GM12865 (cell line): ENCODE measurements around the gene NID2.

Experiments used
- DNase-seq: peaks from one replicate; pipeline ENCODE4 v3.0.0; 2010; ENCODE audit warnings: low read depth
- H3K4me3 ChIP-seq: 2 replicates; pipeline ENCODE4 v1.5.1; 2011; ENCODE audit warnings: mild to moderate bottlenecking, low read depth, low read length, control low read depth
- TF ChIP-seq, protein P1 (sequence below): IDR thresholded peaks from 2 replicates; pipeline ENCODE4 v1.5.1; 2011; ENCODE audit warnings: low read length, control low read depth, low read depth, inconsistent platforms; ENCODE audit not compliant: insufficient read depth; ENCODE audit errors: missing control alignments

The NID2 gene

DNA sequence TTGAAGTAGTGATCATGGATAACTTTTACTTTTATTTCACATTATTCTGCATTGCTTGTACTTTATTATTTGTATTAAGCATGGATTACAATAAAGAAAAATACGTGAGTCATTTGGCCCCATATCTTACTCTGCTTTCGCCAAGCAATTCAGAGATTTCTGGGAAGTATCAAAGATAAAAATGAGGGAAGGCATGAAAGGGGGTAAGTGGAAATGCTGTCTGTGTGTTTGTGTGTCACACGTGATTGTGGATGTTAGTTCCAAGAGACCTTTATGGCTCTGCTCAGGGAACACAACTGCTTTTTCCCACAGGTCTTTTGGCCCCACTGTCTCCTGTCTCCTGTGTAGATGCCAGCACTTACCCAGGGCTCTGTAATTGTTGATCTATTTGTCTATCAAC lies 10.5 kb downstream of the NID2 start:
- DNase-seq: no peak
- TF ChIP-seq, protein P1, sequence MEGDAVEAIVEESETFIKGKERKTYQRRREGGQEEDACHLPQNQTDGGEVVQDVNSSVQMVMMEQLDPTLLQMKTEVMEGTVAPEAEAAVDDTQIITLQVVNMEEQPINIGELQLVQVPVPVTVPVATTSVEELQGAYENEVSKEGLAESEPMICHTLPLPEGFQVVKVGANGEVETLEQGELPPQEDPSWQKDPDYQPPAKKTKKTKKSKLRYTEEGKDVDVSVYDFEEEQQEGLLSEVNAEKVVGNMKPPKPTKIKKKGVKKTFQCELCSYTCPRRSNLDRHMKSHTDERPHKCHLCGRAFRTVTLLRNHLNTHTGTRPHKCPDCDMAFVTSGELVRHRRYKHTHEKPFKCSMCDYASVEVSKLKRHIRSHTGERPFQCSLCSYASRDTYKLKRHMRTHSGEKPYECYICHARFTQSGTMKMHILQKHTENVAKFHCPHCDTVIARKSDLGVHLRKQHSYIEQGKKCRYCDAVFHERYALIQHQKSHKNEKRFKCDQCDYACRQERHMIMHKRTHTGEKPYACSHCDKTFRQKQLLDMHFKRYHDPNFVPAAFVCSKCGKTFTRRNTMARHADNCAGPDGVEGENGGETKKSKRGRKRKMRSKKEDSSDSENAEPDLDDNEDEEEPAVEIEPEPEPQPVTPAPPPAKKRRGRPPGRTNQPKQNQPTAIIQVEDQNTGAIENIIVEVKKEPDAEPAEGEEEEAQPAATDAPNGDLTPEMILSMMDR: no peak
- H3K4me3 ChIP-seq: no peak overlapping the region

DNA sequence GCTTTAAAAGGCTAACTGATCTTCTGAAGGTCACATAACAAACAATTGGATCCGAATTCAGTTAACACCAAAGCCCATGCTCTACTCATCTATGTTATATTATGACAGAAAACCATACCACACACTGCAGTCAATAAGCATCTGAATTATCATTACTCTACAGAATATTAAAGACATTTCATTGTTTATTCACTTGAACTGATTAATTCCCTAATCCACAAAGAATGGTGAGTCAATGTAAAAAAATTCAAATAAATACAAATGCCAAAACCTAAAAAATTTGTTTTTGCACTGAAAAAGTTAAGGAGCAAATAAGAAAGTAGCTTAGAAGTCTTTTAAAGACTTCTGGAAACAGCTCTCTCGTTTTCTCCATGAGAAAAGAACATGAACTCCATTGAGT lies 13.7 kb downstream of the NID2 start:
- no peak for DNase-seq
- no peak overlapping the region for H3K4me3 ChIP-seq
- TF ChIP-seq, protein P1: no peak

DNA sequence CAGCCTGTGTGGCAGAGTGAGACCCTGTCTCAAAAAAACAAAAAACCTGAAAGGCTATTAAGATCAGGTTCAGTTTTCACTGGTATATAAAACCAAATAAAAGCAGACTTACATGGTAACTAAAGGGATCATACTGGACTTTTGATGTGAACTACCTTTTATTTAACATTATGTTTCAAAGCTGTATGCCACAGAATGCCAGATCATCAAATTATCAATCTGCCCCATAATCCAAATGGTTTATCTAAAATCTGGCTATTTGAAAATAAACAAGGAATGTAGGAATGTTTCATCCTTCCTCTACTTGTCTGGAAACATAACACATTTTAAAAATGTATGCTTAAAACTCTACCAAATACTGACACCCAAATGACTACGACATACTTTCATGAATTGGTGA lies 14.2 kb downstream of the NID2 start:
- H3K4me3 ChIP-seq: no peak overlapping the region
- TF ChIP-seq, protein P1: no peak
- DNase-seq: no peak

DNA sequence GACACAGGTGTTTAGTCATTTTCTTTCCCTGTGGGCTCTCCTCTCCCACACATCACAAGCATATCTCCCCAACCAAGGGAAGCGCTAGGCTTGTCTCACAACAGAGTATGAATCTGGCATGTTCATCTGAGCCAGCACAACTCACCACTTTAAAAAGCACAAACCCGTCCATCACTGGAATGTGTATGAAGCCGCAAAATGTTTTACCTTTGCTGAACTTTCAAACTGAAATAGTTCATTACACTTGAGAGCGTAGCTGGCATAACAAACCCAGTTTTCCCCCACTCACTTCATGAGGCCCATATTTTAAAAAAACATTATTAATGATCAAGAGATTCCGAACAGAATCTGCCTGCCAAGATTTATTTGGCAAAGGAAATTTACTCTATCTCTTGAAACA lies 15.8 kb downstream of the NID2 start:
- TF ChIP-seq, protein P1: no peak
- no peak overlapping the region for H3K4me3 ChIP-seq
- DNase-seq: no peak

DNA sequence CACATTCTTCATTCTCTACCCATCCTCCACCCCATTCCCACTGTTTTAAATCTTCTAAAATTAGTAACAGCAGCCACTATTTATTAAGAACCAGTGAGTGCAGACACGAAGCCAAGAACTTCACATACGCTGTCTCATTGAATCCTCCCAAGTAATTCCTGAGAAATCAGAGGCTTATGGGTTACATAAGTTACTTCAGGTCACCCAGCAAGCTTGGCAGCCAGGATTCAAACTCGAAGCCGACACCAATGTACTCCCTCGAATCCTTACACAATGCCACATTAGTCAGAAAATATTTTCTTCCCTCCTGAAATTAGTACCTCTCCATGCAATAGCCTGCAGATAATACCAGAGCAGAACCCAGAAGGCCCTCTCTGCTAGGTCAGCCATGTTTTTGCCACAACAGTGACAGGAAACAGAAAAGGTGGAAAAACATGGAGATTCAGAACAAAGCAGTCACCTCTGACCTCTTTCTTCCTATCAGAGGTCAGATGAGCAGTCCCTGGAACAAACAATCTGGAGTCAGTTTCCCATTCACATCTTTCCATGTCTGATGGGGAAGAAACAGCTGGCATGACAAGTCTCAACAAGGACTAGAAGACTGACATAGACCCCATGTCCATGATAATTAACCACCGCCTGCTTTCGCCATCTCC lies 16.4 kb downstream of the NID2 start:
- TF ChIP-seq, protein P1: no peak
- H3K4me3 ChIP-seq: no peak overlapping the region
- DNase-seq: no peak

DNA sequence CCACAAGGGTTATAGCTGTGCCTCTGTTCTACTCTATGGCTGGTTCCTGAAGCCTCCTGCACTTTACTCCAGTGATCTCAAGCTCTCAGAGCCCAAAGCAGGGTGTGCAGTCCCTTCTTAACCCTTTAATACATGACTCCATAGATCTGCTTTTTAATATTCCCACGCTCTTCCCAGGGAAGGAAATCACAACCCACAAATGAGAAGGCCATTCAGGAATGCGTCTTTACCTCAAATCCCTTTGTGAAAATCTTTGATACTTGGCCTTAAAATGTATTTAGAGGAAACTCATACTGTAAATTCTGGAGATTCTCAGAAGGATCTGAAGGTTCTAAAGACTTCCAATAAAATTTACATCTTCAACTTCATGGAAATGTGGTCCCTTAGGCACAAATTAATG lies 17.0 kb downstream of the NID2 start:
- TF ChIP-seq, protein P1: no peak
- H3K4me3 ChIP-seq: no peak overlapping the region
- DNase-seq: no peak

DNA sequence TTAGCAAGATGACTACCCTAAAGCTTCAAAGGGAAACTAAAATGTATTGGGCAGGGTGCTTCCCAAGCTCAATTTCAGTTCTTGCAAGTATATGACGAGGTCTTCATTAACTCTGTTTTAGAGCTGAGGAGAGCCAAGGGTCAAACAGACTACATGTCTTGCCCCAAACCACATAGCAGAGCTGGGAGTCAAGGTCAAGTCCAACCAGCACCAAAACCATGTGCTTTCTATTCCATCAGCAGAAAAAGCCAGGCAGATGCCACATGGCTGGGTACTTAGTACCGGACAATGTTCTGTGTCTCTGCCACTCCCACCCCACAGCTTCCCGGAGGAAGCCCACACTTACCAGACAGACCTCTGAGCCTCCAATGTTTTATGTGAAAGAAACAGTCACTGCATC lies 17.6 kb downstream of the NID2 start:
- no peak overlapping the region for H3K4me3 ChIP-seq
- DNase-seq: peak; percentile 7
- TF ChIP-seq, protein P1: no peak
